ENCODE measurements around the gene MCCC1.

MCCC1 gene

DNA sequence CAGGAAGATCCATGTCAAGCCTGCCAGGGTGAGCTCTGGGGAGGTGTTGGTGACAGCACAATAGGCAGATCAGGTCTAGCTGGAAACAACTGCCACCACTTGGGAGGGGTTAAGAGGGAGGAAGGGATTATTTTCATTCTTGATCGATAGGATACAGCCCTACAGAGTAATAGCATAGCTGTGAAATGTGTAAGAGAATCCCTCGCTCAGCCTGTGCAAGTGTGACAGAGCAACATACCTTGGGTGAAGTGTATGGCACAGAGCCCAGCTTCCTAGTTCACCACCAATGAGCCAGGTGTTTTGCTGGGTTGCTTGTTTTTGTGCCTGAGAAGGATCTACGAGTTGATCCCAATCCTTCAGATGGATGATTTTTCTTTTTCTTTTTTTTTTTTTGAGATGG is 109.7 kb downstream of the MCCC1 start:
- H3K4me3 Mint-ChIP-seq, result no peak overlapping the region
- H3K27me3 Mint-ChIP-seq, result no peaks in the 10 kb centered on the region
- H3K4me1 Mint-ChIP-seq, result no peaks in the 10 kb centered on the region
- H3K27ac Mint-ChIP-seq, result no peak overlapping the region
- no peak for ATAC-seq
- DNase-seq, result no peak
- peaks cover 5 to 7% of the 10 kb centered on the region in 2 donors for H3K9me3 Mint-ChIP-seq

DNA sequence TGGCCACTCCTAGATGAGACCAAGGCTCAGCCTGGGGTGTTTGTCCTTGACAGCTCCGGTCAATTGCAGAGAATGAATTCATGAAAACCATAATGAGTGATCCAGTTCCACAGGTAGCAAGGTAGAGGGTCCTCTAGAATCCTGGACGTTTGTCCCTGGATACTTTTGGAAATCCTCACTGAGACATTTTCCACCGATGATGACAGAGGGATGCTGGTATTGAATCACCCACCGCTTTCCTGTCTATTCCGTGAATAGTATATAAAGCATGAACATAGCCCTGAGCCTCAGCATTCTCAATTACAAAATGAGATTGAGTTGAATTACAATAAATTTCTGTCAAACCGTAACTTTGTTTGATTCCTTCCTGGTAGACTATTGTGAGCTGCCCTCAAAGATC is 113.3 kb downstream of the MCCC1 start:
- H3K27ac Mint-ChIP-seq, result no peak overlapping the region
- H3K9me3 Mint-ChIP-seq, result no peaks in the 10 kb centered on the region
- peaks cover 3% of the 10 kb centered on the region for H3K4me1 Mint-ChIP-seq
- no peak for ATAC-seq
- no peaks in the 10 kb centered on the region for H3K27me3 Mint-ChIP-seq
- H3K4me3 Mint-ChIP-seq, result no peak overlapping the region
- DNase-seq, result no peak

DNA sequence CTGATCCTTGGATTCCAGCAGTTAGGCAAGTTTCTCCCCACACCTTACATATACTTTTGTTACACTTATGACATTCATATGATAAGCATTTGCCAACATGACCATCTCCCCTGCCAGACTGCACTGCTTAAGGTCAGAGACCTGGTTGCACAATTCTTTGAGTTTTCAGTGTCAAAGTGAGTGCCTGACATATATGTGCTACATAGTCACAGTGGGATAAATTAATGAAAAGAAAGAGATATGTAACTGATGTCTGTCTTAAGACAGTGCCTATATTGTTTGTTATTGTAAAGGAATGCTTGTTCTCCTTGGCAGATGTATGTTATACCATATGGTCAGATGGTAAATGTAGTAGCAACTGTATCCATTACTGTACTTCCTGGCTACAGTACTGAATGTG is 115.4 kb downstream of the MCCC1 start:
- H3K9me3 Mint-ChIP-seq, result no peaks in the 10 kb centered on the region
- H3K27me3 Mint-ChIP-seq, result no peaks in the 10 kb centered on the region
- H3K4me3 Mint-ChIP-seq, result no peak overlapping the region
- ATAC-seq (no peak), DNase-seq (no peak)
- peaks cover 11% of the 10 kb centered on the region for H3K4me1 Mint-ChIP-seq
- H3K27ac Mint-ChIP-seq, result no peak overlapping the region

DNA sequence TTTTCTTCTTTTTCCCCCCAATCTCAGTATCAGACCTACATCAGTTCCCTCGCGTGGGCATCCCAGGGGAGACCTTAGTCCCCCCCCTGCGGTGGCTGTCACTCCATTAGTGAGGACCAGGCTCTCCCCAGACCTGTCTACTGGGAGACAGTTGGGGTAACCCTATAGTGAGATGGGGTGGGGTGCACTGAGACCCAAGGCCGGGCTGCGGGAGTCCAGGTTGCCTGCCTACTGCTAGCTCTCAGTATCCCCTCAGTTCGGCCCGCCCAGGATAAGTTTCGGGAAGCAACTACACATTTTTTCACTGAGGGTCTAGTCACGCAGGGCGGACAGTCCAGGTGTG is 118.3 kb downstream of the MCCC1 start:
- DNase-seq, result no peak
- H3K4me1 Mint-ChIP-seq, result peaks cover 30% of the 10 kb centered on the region
- H3K9me3 Mint-ChIP-seq, result no peaks in the 10 kb centered on the region
- peak overlapping the region; percentile 72 to 76 for H3K4me3 Mint-ChIP-seq
- H3K27ac Mint-ChIP-seq, result peak overlapping the region in 1 of 2 donors; percentile 86
- peak; percentile 24 for ATAC-seq
- H3K27me3 Mint-ChIP-seq, result no peaks in the 10 kb centered on the region

DNA sequence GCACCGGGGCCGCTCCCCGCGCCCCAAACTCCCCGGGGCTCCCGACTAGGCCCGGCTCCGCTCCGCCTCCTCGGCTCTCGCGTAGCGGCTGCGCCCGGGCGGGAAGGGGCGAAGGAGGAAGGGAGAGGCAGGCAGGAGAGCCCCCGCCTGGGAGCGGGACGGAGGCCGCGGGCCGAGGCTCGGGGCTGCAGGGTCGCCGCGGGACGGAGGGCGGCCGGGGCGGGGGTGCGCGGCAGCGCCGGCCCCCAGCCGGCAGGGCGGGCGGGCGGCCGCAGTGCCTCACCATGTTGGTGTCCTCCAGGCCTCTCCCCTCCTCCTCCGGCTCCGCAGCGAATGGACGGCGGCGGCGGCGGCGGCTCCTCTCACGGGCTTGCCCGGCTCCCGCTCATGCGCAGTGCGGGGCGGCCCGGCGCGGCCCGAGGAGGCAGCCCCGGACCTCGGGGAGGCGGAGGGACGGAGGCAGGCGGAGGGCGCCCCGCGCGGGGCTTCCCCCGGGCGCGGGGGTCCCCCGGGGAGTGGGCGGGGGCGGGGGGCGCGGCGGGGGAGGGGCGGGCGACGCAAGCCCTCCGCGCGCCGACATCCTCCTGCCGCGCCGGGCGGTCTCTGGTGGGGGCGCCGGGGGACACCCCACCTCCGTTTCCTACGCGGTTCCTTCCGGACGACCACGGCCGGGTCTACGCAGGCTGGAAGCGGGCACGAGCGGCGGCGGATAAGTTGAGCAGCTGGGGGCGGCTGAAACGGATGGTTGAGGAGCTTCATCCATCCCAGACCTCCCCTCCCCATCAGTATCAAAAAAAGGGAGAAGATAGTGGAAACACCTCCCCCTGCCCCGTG is 118.9 kb downstream of the MCCC1 start, which contains the start of gene DCUN1D1:
DCUN1D1 (minus strand) TSS at position 335 of the 834 bp plus-strand sequence; CDS start at position 286, 49 bp downstream.
- H3K27ac Mint-ChIP-seq, result peak within 1 kb of the TSS; percentile 92 to 96
- ATAC-seq (peak; percentile 92), DNase-seq (peak; percentile 88 to 91)
- H3K4me3 Mint-ChIP-seq, result peak within 1 kb of the TSS; percentile 89 to 98
- no peaks in the 10 kb centered on the region for H3K9me3 Mint-ChIP-seq
- H3K4me1 Mint-ChIP-seq, result peaks cover 36% of the 10 kb centered on the region
- no peaks in the 10 kb centered on the region for H3K27me3 Mint-ChIP-seq

DNA sequence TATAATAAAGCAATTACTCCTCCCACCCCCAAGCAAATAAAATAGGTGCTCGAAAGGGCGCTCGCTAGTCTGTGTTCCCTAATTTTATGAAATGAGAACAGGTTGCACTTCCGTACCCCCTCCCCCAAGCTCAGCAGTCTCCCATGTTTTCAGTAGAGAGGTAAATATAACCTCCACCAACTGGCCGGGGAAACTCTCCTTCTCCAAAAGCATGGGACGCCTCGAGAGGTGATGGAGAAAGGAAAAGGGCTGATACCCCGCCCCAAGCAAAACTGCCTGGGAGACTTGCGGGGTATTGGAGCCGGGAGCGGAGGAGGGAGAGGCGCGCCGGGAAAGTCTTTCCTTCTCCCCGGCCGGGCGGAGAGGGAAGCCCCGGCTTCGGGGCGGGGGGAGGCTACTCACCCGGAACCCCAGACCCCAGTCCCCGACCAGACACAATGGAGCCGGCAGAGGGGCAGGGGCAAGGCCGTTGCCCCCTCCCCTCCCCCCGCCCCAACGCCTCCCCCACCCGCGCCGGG is 119.6 kb downstream of the MCCC1 start:
- Mint-ChIP-seq H3K9me3 (no peaks in the 10 kb centered on the region), H3K4me3 (peak overlapping the region; percentile 89 to 98), H3K27ac (peak overlapping the region; percentile 92 to 96), H3K4me1 (peaks cover 38% of the 10 kb centered on the region), H3K27me3 (no peaks in the 10 kb centered on the region)
- DNase-seq (peak in 1 of 2 donors; percentile 17), ATAC-seq (no peak)

DNA sequence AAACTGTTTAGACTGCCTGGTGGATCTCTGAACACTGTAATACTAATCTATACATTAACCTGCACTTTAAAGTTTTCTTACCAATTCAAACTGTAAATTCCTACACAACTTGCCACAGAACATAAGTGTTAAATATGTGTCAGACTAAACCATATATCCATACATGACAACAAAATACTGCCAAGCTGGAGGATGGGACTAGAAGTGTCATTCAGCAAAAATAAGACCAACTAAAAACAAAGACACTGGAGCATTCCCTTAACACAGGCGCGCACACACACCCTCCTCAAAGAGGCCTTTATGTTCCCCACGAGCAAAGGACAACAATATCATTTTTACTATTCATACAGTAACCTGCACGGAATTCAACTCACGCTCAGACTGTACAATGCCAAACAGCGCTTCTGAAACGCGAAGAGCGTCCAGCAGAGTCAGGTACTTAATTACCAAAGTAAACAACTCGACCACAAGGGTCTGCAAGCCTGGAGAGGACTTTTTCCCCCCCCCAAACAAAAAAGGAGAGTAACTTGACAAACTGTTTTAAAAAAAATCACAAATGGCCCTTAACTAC is 120.1 kb downstream of the MCCC1 start:
- ATAC-seq (no peak), DNase-seq (no peak)
- no peaks in the 10 kb centered on the region for H3K27me3 Mint-ChIP-seq
- H3K4me1 Mint-ChIP-seq, result peaks cover 38% of the 10 kb centered on the region
- H3K27ac Mint-ChIP-seq, result peak overlapping the region; percentile 92 to 96
- peak overlapping the region; percentile 89 to 98 for H3K4me3 Mint-ChIP-seq
- H3K9me3 Mint-ChIP-seq, result no peaks in the 10 kb centered on the region

DNA sequence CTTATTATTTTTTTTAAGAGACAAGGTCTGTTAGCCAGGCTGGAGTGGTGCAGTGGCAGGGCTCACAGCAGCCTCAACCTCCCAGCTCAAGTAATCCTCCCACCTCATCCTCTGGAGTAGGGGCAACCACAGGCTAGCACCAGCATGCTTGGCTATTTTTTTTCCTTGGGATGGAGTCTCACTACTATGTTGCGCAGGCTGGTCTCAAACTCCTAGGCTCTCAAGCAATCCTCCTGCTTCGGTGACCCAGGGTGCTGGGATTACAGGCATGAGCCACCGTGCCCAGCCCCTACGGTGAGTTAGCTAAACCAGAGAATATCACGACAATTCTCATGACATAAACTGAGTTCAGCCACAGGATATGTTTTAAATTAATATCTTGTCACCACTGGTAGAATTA is 120.9 kb downstream of the MCCC1 start:
- Mint-ChIP-seq H3K9me3 (no peaks in the 10 kb centered on the region), H3K4me1 (peaks cover 38% of the 10 kb centered on the region), H3K27ac (peak overlapping the region in 1 of 2 donors; percentile 31), H3K4me3 (peak overlapping the region; percentile 89 to 98), H3K27me3 (no peaks in the 10 kb centered on the region)
- no peak for DNase-seq
- no peak for ATAC-seq

DNA sequence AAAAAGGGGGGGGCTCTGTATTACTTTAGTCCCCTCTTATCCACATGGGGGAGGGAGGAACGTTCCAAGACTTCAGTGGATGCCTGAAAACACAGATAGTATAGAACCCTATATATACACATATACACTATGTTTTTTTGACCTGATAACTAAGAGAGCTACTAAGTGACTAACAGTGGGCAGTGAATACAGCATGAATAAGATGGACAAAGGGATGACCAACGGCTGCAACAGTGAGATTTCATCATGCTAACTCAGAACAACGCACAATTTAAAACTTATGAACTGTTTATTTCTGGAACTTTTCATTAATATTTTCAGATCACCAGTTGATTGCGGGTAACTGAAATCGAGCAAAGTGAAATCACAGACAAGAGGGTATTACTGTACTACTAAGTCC is 126.2 kb downstream of the MCCC1 start:
- Mint-ChIP-seq H3K4me3 (no peak overlapping the region), H3K27ac (no peak overlapping the region), H3K9me3 (no peaks in the 10 kb centered on the region), H3K4me1 (peaks cover 60% of the 10 kb centered on the region), H3K27me3 (no peaks in the 10 kb centered on the region)
- DNase-seq, result no peak
- ATAC-seq, result no peak

DNA sequence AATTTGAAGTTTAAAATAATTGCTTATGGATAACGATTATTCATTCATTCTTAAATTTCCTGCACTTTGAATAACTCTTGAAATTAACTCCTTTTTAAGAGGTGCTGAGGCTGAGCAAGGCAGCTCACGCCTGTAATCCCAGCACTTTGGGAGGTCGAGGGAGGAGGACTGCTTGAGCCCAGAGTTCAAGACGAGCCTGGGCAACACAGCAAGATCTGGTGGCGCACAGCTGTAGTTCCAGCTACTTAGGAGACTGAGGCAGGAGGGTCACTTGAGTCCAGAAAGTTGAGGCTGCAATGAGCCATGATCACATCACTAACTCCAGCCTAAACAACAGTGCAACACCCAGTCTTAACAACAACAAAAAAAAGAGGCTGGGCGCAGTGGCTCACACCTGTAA is 126.9 kb downstream of the MCCC1 start:
- H3K9me3 Mint-ChIP-seq, result no peaks in the 10 kb centered on the region
- ATAC-seq, result no peak
- peaks cover 64% of the 10 kb centered on the region for H3K4me1 Mint-ChIP-seq
- H3K27me3 Mint-ChIP-seq, result no peaks in the 10 kb centered on the region
- no peak overlapping the region for H3K4me3 Mint-ChIP-seq
- no peak overlapping the region for H3K27ac Mint-ChIP-seq
- DNase-seq, result no peak

DNA sequence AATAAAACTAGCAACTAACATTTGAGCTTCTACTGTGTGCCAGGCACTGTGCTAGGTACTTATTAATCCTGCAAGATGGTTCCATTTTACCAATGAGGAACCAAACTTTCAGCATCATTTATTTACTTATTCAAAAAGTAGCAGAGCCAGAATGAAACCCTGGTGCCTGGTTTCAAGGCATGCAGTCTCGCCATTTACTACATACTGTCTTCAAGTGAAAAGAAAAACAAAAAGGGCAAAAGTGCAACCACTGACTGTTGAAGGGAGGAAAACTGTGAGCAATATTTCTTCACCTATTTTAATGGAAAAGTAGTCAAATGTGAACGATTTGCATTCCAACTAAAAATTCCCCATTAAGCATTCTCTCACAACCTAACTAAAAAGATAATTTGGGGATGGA is 127.7 kb downstream of the MCCC1 start:
- Mint-ChIP-seq H3K27ac (no peak overlapping the region), H3K4me1 (peaks cover 68% of the 10 kb centered on the region), H3K27me3 (no peaks in the 10 kb centered on the region), H3K4me3 (no peak overlapping the region), H3K9me3 (no peaks in the 10 kb centered on the region)
- ATAC-seq, result no peak
- no peak for DNase-seq

DNA sequence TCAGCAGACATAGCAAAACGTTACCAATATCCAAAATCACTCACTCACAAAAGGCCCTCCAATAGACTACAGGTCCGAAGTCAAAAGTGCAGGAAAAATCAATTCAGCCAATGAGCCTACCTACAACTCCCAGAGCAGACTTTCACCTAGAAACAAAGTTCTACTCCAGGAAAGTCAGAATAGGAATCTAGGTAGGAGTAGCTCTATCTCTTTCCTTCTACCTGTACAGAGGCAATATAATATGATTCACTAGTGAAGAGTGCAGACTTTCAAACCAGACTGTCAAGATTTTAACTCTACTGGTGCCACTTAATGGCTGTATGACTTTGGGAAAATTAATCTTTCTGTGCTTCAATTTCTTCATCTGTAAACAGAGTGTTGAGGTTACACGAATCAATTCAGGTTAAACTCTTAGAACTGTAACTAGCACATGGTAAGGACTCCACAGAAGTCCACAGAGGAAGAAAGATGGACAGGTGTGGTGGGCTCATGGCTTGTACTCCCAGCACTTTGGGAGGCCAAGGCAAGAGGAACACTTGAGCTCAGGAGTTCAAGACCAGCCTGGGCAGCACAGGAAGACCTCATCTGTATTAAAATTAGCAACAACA is 128.4 kb downstream of the MCCC1 start:
- H3K27ac Mint-ChIP-seq, result no peak overlapping the region
- no peak for DNase-seq
- no peaks in the 10 kb centered on the region for H3K27me3 Mint-ChIP-seq
- no peaks in the 10 kb centered on the region for H3K9me3 Mint-ChIP-seq
- no peak for ATAC-seq
- H3K4me3 Mint-ChIP-seq, result no peak overlapping the region
- H3K4me1 Mint-ChIP-seq, result peaks cover 68% of the 10 kb centered on the region

DNA sequence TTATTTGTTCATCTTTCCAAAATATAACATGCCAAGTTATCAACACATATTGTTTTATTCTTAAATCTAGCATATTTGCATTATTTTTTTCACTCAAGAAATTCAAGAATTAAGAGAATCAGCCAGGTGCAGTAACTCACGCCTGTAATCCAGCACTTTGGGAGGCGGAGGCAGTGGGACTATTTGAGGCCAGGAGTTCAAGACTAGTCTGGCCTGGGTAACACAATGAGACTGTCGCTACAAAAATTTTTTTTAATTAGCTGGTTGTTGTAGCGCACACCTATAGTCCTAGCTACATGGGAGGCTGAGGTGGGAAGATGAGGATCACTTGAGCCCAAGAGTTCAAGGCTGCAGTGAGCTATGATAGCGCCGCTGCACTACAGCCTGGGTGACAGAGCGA is 129.4 kb downstream of the MCCC1 start:
- Mint-ChIP-seq H3K4me1 (peaks cover 67% of the 10 kb centered on the region), H3K27ac (no peak overlapping the region), H3K27me3 (no peaks in the 10 kb centered on the region), H3K9me3 (no peaks in the 10 kb centered on the region), H3K4me3 (no peak overlapping the region)
- no peak for DNase-seq
- no peak for ATAC-seq

DNA sequence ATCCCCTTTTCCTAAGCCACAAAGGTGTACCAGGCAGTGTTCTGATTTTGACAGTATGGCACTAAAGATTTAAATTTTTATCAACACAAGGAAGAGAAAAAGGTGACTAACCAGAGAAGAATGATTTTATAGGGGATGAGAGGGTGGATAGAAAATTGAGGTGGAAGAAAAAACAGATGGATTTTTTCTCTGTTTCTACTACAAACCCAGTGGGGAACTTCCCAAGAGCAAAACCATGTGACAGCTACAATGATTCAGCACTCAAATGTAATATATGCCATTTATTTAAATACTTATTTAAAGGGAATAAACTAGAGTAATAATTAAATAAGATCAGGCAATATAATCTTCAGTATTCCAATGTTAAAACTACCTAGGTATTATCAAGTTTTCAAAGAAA is 130.0 kb downstream of the MCCC1 start:
- H3K27ac Mint-ChIP-seq, result peak overlapping the region in 1 of 2 donors; percentile 30
- no peak for DNase-seq
- H3K4me1 Mint-ChIP-seq, result peaks cover 67% of the 10 kb centered on the region
- H3K27me3 Mint-ChIP-seq, result no peaks in the 10 kb centered on the region
- H3K9me3 Mint-ChIP-seq, result no peaks in the 10 kb centered on the region
- H3K4me3 Mint-ChIP-seq, result peak overlapping the region; percentile 2
- no peak for ATAC-seq

DNA sequence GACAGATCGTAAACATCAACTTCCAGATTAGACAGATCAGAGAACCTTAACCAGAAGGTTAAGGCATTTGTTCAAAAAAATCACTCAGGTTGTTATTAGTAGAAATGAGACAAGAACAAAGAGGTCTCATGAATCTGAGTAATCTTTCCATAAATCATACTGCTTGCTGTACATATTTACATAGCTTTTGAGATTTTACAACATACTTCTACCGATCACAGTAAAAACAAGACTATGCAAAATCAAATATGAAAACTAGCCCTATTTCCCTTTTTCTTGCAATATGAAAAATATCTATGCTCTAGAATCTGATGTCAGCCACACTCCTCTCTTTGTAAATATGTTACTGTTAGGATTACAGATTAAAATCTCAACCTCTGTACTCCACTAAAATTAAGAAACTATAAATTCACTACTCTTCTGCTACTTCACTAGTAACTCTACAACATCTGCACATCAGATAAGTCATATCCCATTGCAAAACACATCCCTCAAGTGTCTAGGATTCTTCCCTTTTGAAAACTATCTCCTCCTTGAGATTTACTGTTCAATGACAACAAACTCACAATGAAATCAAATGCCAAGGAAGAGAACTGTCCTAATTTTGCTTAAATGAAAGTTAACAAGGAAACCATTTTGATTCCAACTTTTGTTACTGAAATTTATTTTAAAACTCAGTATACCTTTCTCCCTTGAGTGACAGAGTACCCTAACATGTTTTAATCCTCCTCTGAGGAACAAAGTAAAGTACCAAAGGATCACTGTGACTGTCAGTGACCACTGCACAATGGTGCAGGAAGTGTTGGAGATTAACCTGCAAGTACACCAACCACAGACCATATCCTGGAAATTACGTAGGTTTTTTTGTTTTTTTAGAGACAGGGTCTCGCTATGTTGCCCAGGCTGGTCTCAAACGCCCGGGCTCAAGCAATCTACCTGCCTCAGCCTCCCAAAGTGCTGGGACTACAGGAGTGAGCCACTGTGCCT is 131.8 kb downstream of the MCCC1 start:
- DNase-seq (no peak), ATAC-seq (peak; percentile 90)
- peak overlapping the region; percentile 17 to 95 for H3K27ac Mint-ChIP-seq
- H3K27me3 Mint-ChIP-seq, result no peaks in the 10 kb centered on the region
- H3K4me1 Mint-ChIP-seq, result peaks cover 64% of the 10 kb centered on the region
- peak overlapping the region; percentile 1 to 65 for H3K4me3 Mint-ChIP-seq
- H3K9me3 Mint-ChIP-seq, result no peaks in the 10 kb centered on the region
